A673 (cell line): ENCODE data around the gene BEST1. TPM values are rescaled to one million over a fixed set of nuclear protein-coding genes. Genes with fewer than 3 reads are reported as not detected.

ENCODE experiments used
- BruUV-seq: library from RNA; stranded (reverse); fragments of 400-500 nt; replicated peaks from 2 replicates; lab custom pipeline; 2021; lab: Mats Ljungman, UMichigan
- CTCF ChIA-PET: fragments of 300-600 bp; sonication (Branson Sonifier 250); formaldehyde crosslinking; loops from one replicate; lab custom pipeline; 2022; ENCODE audit warnings: antibody characterized with exemption; lab: Charles Lee
- POLR2A ChIA-PET: fragments of 300-600 bp; sonication (Branson Sonifier 250); formaldehyde crosslinking; loops from one replicate; lab custom pipeline; 2022; ENCODE audit warnings: antibody characterized with exemption; ENCODE audit not compliant: low non-redundant PET; lab: Charles Lee
- DNase-seq: peaks from one replicate; pipeline ENCODE4 v3.0.0-alpha.2; 2015; ENCODE audit warnings: low spot score
- H3K27ac ChIP-seq: fragments of 200-600 bp; sonication (generic); 2 replicates; pipeline ENCODE4 v1.5.1; 2016; ENCODE audit warnings: mixed run types, low read depth, mild to moderate bottlenecking, mixed read lengths, antibody characterized with exemption, low read length; ENCODE audit not compliant: poor library complexity, severe bottlenecking
- H3K27me3 ChIP-seq: fragments of 200-600 bp; sonication (generic); replicated peaks from 2 replicates; pipeline ENCODE4 v1.6.1; 2017; ENCODE audit warnings: mixed run types, low read depth, mild to moderate bottlenecking, mixed read lengths, antibody characterized with exemption, low read length; ENCODE audit not compliant: insufficient read depth, poor library complexity
- H3K36me3 ChIP-seq: fragments of 200-600 bp; sonication (generic); 2 replicates; pipeline ENCODE4 v1.6.1; 2016; ENCODE audit warnings: mixed run types, mild to moderate bottlenecking, mixed read lengths, antibody characterized with exemption, low read length; ENCODE audit not compliant: insufficient read depth, poor library complexity, severe bottlenecking
- H3K4me1 ChIP-seq: fragments of 200-600 bp; sonication (generic); 2 replicates; pipeline ENCODE4 v1.6.1; 2017; ENCODE audit warnings: mixed run types, mild to moderate bottlenecking, mixed read lengths, antibody characterized with exemption, low read length; ENCODE audit not compliant: insufficient read depth, poor library complexity, severe bottlenecking
- H3K4me3 ChIP-seq: fragments of 200-600 bp; sonication (generic); 2 replicates; pipeline ENCODE4 v1.5.1; 2016; ENCODE audit warnings: low read depth, mixed run types, mild to moderate bottlenecking, mixed read lengths, low read length; ENCODE audit not compliant: poor library complexity, severe bottlenecking
- H3K9me3 ChIP-seq: fragments of 200-600 bp; sonication (generic); 2 replicates; pipeline ENCODE4 v1.6.1; 2016; ENCODE audit warnings: mixed run types, low read depth, mild to moderate bottlenecking, mixed read lengths, antibody characterized with exemption, low read length; ENCODE audit not compliant: poor library complexity, severe bottlenecking
- CTCF ChIP-seq: fragments of 300-800, 200-600 bp; sonication (generic); conservative IDR thresholded peaks from 2 replicates; pipeline ENCODE4 v1.5.1; 2017; ENCODE audit warnings: low read depth, mild to moderate bottlenecking, antibody characterized with exemption, low read length, moderate library complexity, mixed read lengths
- EZH2 ChIP-seq: fragments of 200-600 bp; sonication (generic); IDR thresholded peaks from 2 replicates; pipeline ENCODE4 v1.6.1; 2017; ENCODE audit warnings: borderline replicate concordance, low read depth, mild to moderate bottlenecking, mixed read lengths, antibody characterized with exemption, low read length; ENCODE audit not compliant: poor library complexity, severe bottlenecking
- intact Hi-C: fragments of 100-400 bp; cut with micrococcal nuclease; formaldehyde crosslinking; loops from one replicate; pipeline ENCODE4 v1.10.0; 2022; ENCODE audit not compliant: unreplicated experiment
- total RNA-seq: library from RNA; stranded (reverse); gene quantifications from 2 replicates; pipeline ENCODE4 v1.2.3, GENCODE V29; 2021

BEST1 gene
- total RNA-seq, 1 experiment from 2014 or later = 5.3 TPM

- CTCF ChIA-PET = no interaction called here
- H3K27me3 ChIP-seq = no peaks in the 10 kb centered on the region
- H3K9me3 ChIP-seq = no peaks in the 10 kb centered on the region
- TF ChIP-seq CTCF = no peak
- TF ChIP-seq EZH2 = no peak
- no TSS peak for BruUV-seq
- POLR2A ChIA-PET = no interaction called here
- no peak overlapping the region for H3K4me3 ChIP-seq
- H3K36me3 ChIP-seq = no peaks in the 10 kb centered on the region
- no peaks in the 10 kb centered on the region for H3K4me1 ChIP-seq
- DNase-seq = no peak
- H3K27ac ChIP-seq = no peak overlapping the region
- intact Hi-C loops = no loop called here
Observed at GRCh38 chr11:62004473-62004872, 54.3 kb downstream of the BEST1 start.

- H3K36me3 ChIP-seq = no peaks in the 10 kb centered on the region
- H3K9me3 ChIP-seq = no peaks in the 10 kb centered on the region
- ChIA-PET POLR2A (no interaction called here), CTCF (no interaction called here)
- intact Hi-C loops = no loop called here
- H3K27ac ChIP-seq = no peak overlapping the region
- H3K27me3 ChIP-seq = no peaks in the 10 kb centered on the region
- no peak for DNase-seq
- H3K4me3 ChIP-seq = no peak overlapping the region
- BruUV-seq = no TSS peak
- H3K4me1 ChIP-seq = no peaks in the 10 kb centered on the region
- no peak for TF ChIP-seq EZH2
- no peak for TF ChIP-seq CTCF
Observed at GRCh38 chr11:62008193-62008592, 58.0 kb downstream of the BEST1 start.

- no peak for DNase-seq
- BruUV-seq = no TSS peak
- POLR2A ChIA-PET = no interaction called here
- TF ChIP-seq EZH2 = no peak
- Histone ChIP-seq H3K9me3 (no peaks in the 10 kb centered on the region), H3K4me1 (no peaks in the 10 kb centered on the region), H3K27ac (no peak overlapping the region), H3K27me3 (no peaks in the 10 kb centered on the region), H3K4me3 (no peak overlapping the region), H3K36me3 (no peaks in the 10 kb centered on the region)
- CTCF ChIA-PET = no interaction called here
- intact Hi-C loops = no loop called here
Observed at GRCh38 chr11:62010935-62011528, 60.9 kb downstream of the BEST1 start.

GRCh38 chr11:62011881-62012280 lies 61.7 kb downstream of the BEST1 start:
- H3K27ac ChIP-seq = no peak overlapping the region
- H3K4me3 ChIP-seq = no peak overlapping the region
- H3K36me3 ChIP-seq = no peaks in the 10 kb centered on the region
- H3K27me3 ChIP-seq = no peaks in the 10 kb centered on the region
- ChIA-PET CTCF (no interaction called here), POLR2A (no interaction called here)
- TF ChIP-seq CTCF (no peak), EZH2 (no peak)
- no TSS peak for BruUV-seq
- no peak for DNase-seq
- no peaks in the 10 kb centered on the region for H3K9me3 ChIP-seq
- intact Hi-C loops = no loop called here
- H3K4me1 ChIP-seq = no peaks in the 10 kb centered on the region
